Loucy (cell line): ENCODE data around the gene ANKZF1.
A peak's percentile ranks its signal among the peaks of the same experiment; 100 is the strongest.

ENCODE experiments used
- H2AFZ ChIP-seq: fragments of 200-600 bp; sonication (generic); 2 replicates; pipeline ENCODE4 v1.6.0; 2016; ENCODE audit warnings: antibody characterized with exemption, mild to moderate bottlenecking, low read length, moderate library complexity
- H3F3A ChIP-seq: fragments of 200-600 bp; 2 replicates; pipeline ENCODE4 v1.6.0; 2016; ENCODE audit warnings: antibody characterized with exemption, low read depth, mild to moderate bottlenecking
- H3K27me3 ChIP-seq: fragments of 200-600 bp; sonication (generic); 2 replicates; pipeline ENCODE4 v1.6.1; 2014; ENCODE audit warnings: low read length, mild to moderate bottlenecking; ENCODE audit not compliant: insufficient read depth, poor library complexity, severe bottlenecking
- H3K36me3 ChIP-seq: fragments of 200-600 bp; sonication (generic); 2 replicates; pipeline ENCODE4 v1.6.1; 2016; ENCODE audit warnings: low read length; ENCODE audit not compliant: insufficient read depth
- H3K4me1 ChIP-seq: fragments of 200-600 bp; sonication (generic); 2 replicates; pipeline ENCODE4 v1.5.1; 2014; ENCODE audit warnings: low read length, mild to moderate bottlenecking; ENCODE audit not compliant: insufficient read depth, poor library complexity, severe bottlenecking
- H3K4me2 ChIP-seq: fragments of 200-600 bp; sonication (generic); 2 replicates; pipeline ENCODE4 v1.6.0; 2014; ENCODE audit warnings: antibody characterized with exemption, low read length, low read depth, mild to moderate bottlenecking; ENCODE audit not compliant: poor library complexity, severe bottlenecking
- H3K4me3 ChIP-seq: fragments of 200-600 bp; sonication (generic); 2 replicates; pipeline ENCODE4 v1.5.1; 2014; ENCODE audit warnings: low read length, mild to moderate bottlenecking, mixed read lengths; ENCODE audit not compliant: poor library complexity, severe bottlenecking
- H3K79me2 ChIP-seq: fragments of 200-600 bp; sonication (generic); 2 replicates; pipeline ENCODE4 v1.6.1; 2014; ENCODE audit warnings: low read length; ENCODE audit not compliant: insufficient read depth
- H3K9ac ChIP-seq: fragments of 200-600 bp; sonication (generic); 2 replicates; pipeline ENCODE4 v1.6.0; 2014; ENCODE audit warnings: mild to moderate bottlenecking, low read depth, low read length, moderate library complexity; ENCODE audit not compliant: poor library complexity, severe bottlenecking
- H3K9me2 ChIP-seq: fragments of 200-600 bp; sonication (generic); replicated peaks from 2 replicates; pipeline ENCODE4 v1.6.1; 2016; ENCODE audit warnings: low read depth, low read length, mixed read lengths
- H3K9me3 ChIP-seq: fragments of 200-600 bp; sonication (generic); 2 replicates; pipeline ENCODE4 v1.6.1; 2014; ENCODE audit warnings: mild to moderate bottlenecking, antibody characterized with exemption, low read length, low read depth; ENCODE audit not compliant: insufficient read depth
- H4K20me1 ChIP-seq: fragments of 200-600 bp; sonication (generic); 2 replicates; pipeline ENCODE4 v1.6.0; 2014; ENCODE audit warnings: antibody characterized with exemption, low read length, mild to moderate bottlenecking; ENCODE audit not compliant: insufficient read depth, poor library complexity, severe bottlenecking
- EZH2phosphoT487 ChIP-seq: fragments of 200-600 bp; IDR thresholded peaks from 2 replicates; pipeline ENCODE4 v1.6.1; 2018; ENCODE audit warnings: antibody characterized with exemption, mild to moderate bottlenecking, moderate library complexity, borderline replicate concordance
- TF ChIP-seq, protein P1 (sequence below): fragments of 200-600 bp; sonication (generic); conservative IDR thresholded peaks from 2 replicates; pipeline ENCODE4 v1.5.1; 2014; ENCODE audit warnings: mild to moderate bottlenecking, antibody characterized with exemption, low read length

Gene ANKZF1

DNA sequence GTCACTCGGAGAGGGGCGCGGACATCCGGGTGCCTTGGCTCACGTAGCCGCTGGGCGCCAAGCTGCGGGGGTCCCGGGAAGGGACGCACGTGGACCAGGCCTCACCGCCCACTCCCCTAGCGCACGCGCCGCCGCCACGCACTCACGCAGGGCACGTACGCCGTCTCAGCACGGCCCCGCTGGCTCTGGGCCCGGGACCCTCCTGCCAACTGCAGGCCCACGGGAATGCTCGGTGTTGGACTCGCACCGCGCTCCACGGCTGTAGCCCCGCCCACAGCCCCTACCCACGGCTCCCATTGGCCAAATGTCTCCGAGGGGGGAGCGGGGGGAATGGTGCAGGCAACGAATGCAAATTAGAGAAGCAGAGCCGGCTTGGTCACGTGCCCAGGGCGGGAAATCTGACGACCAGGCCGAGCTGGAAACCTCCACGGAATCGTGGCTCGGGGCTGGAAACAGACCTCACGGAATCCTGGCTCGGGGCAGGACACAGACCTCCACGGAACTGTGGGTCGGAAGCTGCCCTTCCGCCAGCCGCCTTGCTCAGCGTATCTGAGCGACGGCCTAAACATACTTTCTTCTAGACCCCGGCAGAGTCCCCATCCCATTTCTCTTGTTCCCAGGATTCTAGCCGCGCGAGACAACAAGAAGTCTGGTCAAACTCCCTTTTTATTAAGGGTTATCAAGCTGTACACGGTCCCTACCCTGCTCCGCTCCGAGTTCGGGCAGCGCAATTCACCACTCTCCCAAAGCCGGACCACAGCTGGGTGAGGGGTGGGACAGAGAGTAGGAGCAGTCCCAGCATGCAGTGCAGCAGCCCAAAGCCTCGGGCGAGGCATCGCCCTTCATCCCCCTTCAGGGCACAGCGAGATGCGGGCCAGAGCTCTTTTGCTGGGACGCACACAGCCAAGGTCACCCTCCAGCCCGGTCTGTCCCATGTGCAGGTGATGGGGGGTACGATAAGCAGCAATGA is 10.6 kb upstream of the ANKZF1 start, which contains the start of gene ABCB6:
TSS of gene ABCB6 (minus strand) at position 227 of the 970 bp plus-strand sequence. CDS start 285 bp downstream, outside the sequence.
- H3K27me3 ChIP-seq = no peaks in the 10 kb centered on the region
- H3K36me3 ChIP-seq = peaks cover 35% of the 10 kb centered on the region; the same call in 1 of the 2 replicates
- no peaks in the 10 kb centered on the region for H3K9me3 ChIP-seq
- no peak for TF ChIP-seq EZH2phosphoT487
- TF ChIP-seq, protein P1, sequence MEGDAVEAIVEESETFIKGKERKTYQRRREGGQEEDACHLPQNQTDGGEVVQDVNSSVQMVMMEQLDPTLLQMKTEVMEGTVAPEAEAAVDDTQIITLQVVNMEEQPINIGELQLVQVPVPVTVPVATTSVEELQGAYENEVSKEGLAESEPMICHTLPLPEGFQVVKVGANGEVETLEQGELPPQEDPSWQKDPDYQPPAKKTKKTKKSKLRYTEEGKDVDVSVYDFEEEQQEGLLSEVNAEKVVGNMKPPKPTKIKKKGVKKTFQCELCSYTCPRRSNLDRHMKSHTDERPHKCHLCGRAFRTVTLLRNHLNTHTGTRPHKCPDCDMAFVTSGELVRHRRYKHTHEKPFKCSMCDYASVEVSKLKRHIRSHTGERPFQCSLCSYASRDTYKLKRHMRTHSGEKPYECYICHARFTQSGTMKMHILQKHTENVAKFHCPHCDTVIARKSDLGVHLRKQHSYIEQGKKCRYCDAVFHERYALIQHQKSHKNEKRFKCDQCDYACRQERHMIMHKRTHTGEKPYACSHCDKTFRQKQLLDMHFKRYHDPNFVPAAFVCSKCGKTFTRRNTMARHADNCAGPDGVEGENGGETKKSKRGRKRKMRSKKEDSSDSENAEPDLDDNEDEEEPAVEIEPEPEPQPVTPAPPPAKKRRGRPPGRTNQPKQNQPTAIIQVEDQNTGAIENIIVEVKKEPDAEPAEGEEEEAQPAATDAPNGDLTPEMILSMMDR = no peak
- no peaks in the 10 kb centered on the region for H3K9me2 ChIP-seq
- H3K4me1 ChIP-seq = peaks cover 10% of the 10 kb centered on the region
- H4K20me1 ChIP-seq = no peaks in the 10 kb centered on the region
- H3F3A ChIP-seq = no peaks in the 10 kb centered on the region
- H2AFZ ChIP-seq = no peak within 1 kb of the TSS
- no peaks in the 10 kb centered on the region for H3K79me2 ChIP-seq
- peak within 1 kb of the TSS; percentile 60 for H3K4me2 ChIP-seq
- peak within 1 kb of the TSS; percentile 33 for H3K4me3 ChIP-seq
- H3K9ac ChIP-seq = no peak within 1 kb of the TSS

DNA sequence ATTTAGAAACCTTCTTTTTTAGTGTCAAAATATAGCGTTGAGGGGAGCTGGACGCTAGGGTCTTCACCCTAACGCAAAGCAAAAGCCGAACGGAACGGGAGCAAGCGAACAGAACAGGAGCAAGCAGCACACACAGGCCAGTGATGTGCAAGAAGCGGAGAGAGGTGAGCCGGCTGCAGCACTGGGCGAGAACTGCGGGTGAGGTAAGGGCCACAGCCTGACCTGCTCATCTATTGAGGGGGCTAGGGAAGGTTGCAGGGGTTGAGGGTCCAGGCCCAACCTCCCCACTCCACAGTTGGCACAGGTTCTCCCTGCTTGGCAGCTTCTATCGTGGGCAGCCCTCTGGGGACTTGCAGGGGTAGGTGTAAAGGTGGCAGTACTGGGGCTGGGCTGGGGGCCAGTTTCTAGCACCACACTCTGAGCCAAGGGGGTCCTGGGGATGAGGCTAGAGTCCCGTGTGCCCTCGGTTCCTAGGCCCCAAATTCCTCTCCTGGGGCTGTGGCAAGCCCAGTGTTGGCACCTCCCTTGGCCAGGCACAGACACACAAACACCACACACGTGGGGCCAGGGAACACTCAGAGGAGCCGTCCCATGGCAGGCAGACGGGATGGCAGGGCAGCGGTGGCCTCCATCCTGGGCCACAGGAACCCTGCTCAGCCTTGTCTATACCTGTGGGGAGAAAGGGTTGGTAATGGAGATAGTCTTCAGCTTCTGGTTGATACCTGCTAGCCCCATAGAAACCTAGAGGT is 9.6 kb upstream of the ANKZF1 start:
- H3K9me2 ChIP-seq = no peaks in the 10 kb centered on the region
- no peak overlapping the region for H3K4me3 ChIP-seq
- no peak overlapping the region for H3K4me2 ChIP-seq
- peaks cover 10% of the 10 kb centered on the region for H3K4me1 ChIP-seq
- no peaks in the 10 kb centered on the region for H3F3A ChIP-seq
- TF ChIP-seq, protein P1 = no peak
- TF ChIP-seq EZH2phosphoT487 = no peak
- no peaks in the 10 kb centered on the region for H3K9me3 ChIP-seq
- no peaks in the 10 kb centered on the region for H4K20me1 ChIP-seq
- no peaks in the 10 kb centered on the region for H3K27me3 ChIP-seq
- H2AFZ ChIP-seq = no peak overlapping the region
- H3K79me2 ChIP-seq = no peaks in the 10 kb centered on the region
- no peak overlapping the region for H3K9ac ChIP-seq
- H3K36me3 ChIP-seq = peaks cover 45% of the 10 kb centered on the region; the same call in 1 of the 2 replicates

DNA sequence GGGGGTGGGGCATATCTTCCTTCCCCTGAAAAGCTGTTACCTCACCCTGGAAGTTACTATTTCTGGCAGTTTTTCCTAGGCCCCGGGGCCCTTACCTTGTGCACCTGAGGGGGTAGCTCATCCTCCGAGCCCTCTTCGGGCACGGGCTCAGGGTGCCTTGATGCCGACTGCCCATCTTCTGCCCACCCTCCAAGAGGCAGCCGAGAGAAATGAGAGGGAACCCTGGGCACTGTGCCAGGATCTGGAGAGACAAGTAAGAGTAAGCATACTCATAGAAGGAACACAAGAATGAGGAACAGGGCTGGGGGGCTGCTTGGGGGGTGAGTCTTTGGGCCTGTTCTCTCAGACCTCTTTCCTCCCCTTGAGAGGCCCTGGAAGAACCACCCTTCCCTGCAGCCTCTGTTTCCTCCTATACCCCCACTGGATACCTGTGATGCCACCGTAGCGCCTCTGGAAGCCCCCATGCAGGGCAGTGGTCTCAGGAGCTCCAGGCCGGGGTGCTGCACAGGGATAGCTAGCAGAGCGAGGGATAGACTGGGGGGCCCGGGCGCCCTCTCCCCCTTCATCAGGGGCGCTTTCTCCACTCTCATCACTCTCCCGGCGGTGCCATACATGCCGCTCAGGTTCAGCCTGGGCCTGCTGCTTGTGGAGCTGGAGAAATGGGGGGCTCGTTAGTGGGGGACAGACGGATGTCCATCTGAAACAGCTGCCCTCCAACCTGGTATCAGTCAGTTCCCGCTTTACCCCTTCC is 8.8 kb upstream of the ANKZF1 start:
- H3F3A ChIP-seq = no peaks in the 10 kb centered on the region
- peaks cover 10% of the 10 kb centered on the region for H3K4me1 ChIP-seq
- no peaks in the 10 kb centered on the region for H3K79me2 ChIP-seq
- no peak overlapping the region for H3K4me3 ChIP-seq
- H3K27me3 ChIP-seq = no peaks in the 10 kb centered on the region
- H3K9me2 ChIP-seq = no peaks in the 10 kb centered on the region
- no peaks in the 10 kb centered on the region for H4K20me1 ChIP-seq
- peaks cover 53% of the 10 kb centered on the region; the same call in 1 of the 2 replicates for H3K36me3 ChIP-seq
- H3K4me2 ChIP-seq = no peak overlapping the region
- no peak for TF ChIP-seq EZH2phosphoT487
- TF ChIP-seq, protein P1 = no peak
- H3K9me3 ChIP-seq = no peaks in the 10 kb centered on the region
- no peak overlapping the region for H3K9ac ChIP-seq
- no peak overlapping the region for H2AFZ ChIP-seq
